A673 (cell line): Measurements from ENCODE around the gene CACNA2D3.

ENCODE experiments used
- EZH2 ChIP-seq: fragments of 200-600 bp; sonication (generic); IDR thresholded peaks from 2 replicates; pipeline ENCODE4 v1.6.1; 2017; ENCODE audit warnings: borderline replicate concordance, low read depth, mild to moderate bottlenecking, mixed read lengths, antibody characterized with exemption, low read length; ENCODE audit not compliant: poor library complexity, severe bottlenecking
- TF ChIP-seq, protein P1 (sequence below): fragments of 300-800, 200-600 bp; sonication (generic); conservative IDR thresholded peaks from 2 replicates; pipeline ENCODE4 v1.5.1; 2017; ENCODE audit warnings: low read depth, mild to moderate bottlenecking, antibody characterized with exemption, low read length, moderate library complexity, mixed read lengths

GRCh38 chr3:54859184-54859583, 736.8 kb downstream of the CACNA2D3 start:
- TF ChIP-seq, protein P1, sequence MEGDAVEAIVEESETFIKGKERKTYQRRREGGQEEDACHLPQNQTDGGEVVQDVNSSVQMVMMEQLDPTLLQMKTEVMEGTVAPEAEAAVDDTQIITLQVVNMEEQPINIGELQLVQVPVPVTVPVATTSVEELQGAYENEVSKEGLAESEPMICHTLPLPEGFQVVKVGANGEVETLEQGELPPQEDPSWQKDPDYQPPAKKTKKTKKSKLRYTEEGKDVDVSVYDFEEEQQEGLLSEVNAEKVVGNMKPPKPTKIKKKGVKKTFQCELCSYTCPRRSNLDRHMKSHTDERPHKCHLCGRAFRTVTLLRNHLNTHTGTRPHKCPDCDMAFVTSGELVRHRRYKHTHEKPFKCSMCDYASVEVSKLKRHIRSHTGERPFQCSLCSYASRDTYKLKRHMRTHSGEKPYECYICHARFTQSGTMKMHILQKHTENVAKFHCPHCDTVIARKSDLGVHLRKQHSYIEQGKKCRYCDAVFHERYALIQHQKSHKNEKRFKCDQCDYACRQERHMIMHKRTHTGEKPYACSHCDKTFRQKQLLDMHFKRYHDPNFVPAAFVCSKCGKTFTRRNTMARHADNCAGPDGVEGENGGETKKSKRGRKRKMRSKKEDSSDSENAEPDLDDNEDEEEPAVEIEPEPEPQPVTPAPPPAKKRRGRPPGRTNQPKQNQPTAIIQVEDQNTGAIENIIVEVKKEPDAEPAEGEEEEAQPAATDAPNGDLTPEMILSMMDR = no peak
- TF ChIP-seq EZH2 = no peak
